ENCODE results near the gene GCNA.
"Not testable (repeated sequence)": the region's sequence is repeated elsewhere in the genome, so short reads cannot be mapped to it uniquely, and the experiment has no call there.

The GCNA gene

GRCh38 chrX:71547339-71547738 is 30.9 kb upstream of the GCNA start:
- TF ChIP-seq CTCF (IDR thresholded peaks at IDR 0.05; ENCODE audit: unreplicated experiment in 3 of 3), result no peak
- Mint-ChIP-seq H3K9me3 (no peaks in the 10 kb centered on the region), H3K36me3 (ENCODE audit: low read depth) (peaks cover 44% of the 10 kb centered on the region), H3K4me3 (no peak overlapping the region), H3K27ac (no peak overlapping the region), H3K27me3 (ENCODE audit: low read depth) (no peaks in the 10 kb centered on the region), H3K4me1 (peaks cover 12% of the 10 kb centered on the region)

GRCh38 chrX:71549986-71550385 is 28.3 kb upstream of the GCNA start:
- H3K4me1 Mint-ChIP-seq, result no peaks in the 10 kb centered on the region
- H3K27ac Mint-ChIP-seq, result no peak overlapping the region
- H3K9me3 Mint-ChIP-seq, result no peaks in the 10 kb centered on the region
- H3K4me3 Mint-ChIP-seq, result no peak overlapping the region
- H3K27me3 Mint-ChIP-seq (ENCODE audit: low read depth), result no peaks in the 10 kb centered on the region
- TF ChIP-seq CTCF (IDR thresholded peaks at IDR 0.05; ENCODE audit: unreplicated experiment in 3 of 3), result no peak
- peaks cover 50% of the 10 kb centered on the region for H3K36me3 Mint-ChIP-seq (ENCODE audit: low read depth)

- Mint-ChIP-seq H3K36me3 (ENCODE audit: low read depth) (peaks cover 56% of the 10 kb centered on the region), H3K27me3 (ENCODE audit: low read depth) (no peaks in the 10 kb centered on the region), H3K9me3 (no peaks in the 10 kb centered on the region), H3K4me3 (no peak overlapping the region), H3K27ac (no peak overlapping the region), H3K4me1 (no peaks in the 10 kb centered on the region)
- TF ChIP-seq CTCF (IDR thresholded peaks at IDR 0.05; ENCODE audit: unreplicated experiment in 3 of 3), result no peak
These were observed 27.7 kb upstream of the GCNA start for GRCh38 chrX:71550578-71550977.

GRCh38 chrX:71556036-71556435 is 22.2 kb upstream of the GCNA start:
- Mint-ChIP-seq H3K27me3 (ENCODE audit: low read depth) (no peaks in the 10 kb centered on the region), H3K4me1 (no peaks in the 10 kb centered on the region), H3K9me3 (peaks cover 3% of the 10 kb centered on the region), H3K27ac (peak overlapping the region; percentile 73 to 97 (median 93)), H3K4me3 (peak overlapping the region in 2 of 3 experiments; percentile 29 to 38), H3K36me3 (ENCODE audit: low read depth) (peaks cover 64% of the 10 kb centered on the region)
- TF ChIP-seq CTCF (IDR thresholded peaks at IDR 0.05; ENCODE audit: unreplicated experiment in 3 of 3), result no peak

GRCh38 chrX:71558920-71559319 is 19.3 kb upstream of the GCNA start:
- TF ChIP-seq CTCF (IDR thresholded peaks at IDR 0.05; ENCODE audit: unreplicated experiment in 3 of 3), result no peak
- peaks cover 3% of the 10 kb centered on the region for H3K9me3 Mint-ChIP-seq
- H3K36me3 Mint-ChIP-seq (ENCODE audit: low read depth), result peaks cover 70% of the 10 kb centered on the region
- H3K4me1 Mint-ChIP-seq, result no peaks in the 10 kb centered on the region
- no peak overlapping the region for H3K4me3 Mint-ChIP-seq
- no peaks in the 10 kb centered on the region for H3K27me3 Mint-ChIP-seq (ENCODE audit: low read depth)
- no peak overlapping the region for H3K27ac Mint-ChIP-seq

- H3K4me3 Mint-ChIP-seq, result not testable (repeated sequence)
- H3K36me3 Mint-ChIP-seq (ENCODE audit: low read depth), result peaks cover 72% of the 10 kb centered on the region
These were observed 18.5 kb upstream of the GCNA start for GRCh38 chrX:71559773-71560172.

More at GRCh38 chrX:71559773-71560172, 18.5 kb upstream of the GCNA start:
- H3K9me3 Mint-ChIP-seq; H3K27me3 Mint-ChIP-seq (ENCODE audit: low read depth); H3K27ac Mint-ChIP-seq; H3K4me1 Mint-ChIP-seq: not testable (repeated sequence)

Data from nephron (organoid).